Endodermal cell (in vitro differentiated cells): Measurements from ENCODE around the gene GOLM1. TPM values are rescaled to one million over a fixed set of nuclear protein-coding genes. Genes with fewer than 3 reads are reported as not detected.

Source experiments
- DNase-seq: peaks from one replicate; pipeline ENCODE4 v3.0.0-alpha.2; 2017
- H3K27ac ChIP-seq: 2 replicates; pipeline ENCODE4 v1.5.1; 2013; ENCODE audit warnings: mild to moderate bottlenecking, low read depth, low read length, moderate library complexity
- H3K27me3 ChIP-seq: 2 replicates; pipeline ENCODE4 v1.6.1; 2013; ENCODE audit warnings: mild to moderate bottlenecking, low read length, moderate library complexity; ENCODE audit not compliant: insufficient read depth, control insufficient read depth, poor library complexity, severe bottlenecking
- H3K36me3 ChIP-seq: 2 replicates; pipeline ENCODE4 v1.7.0; 2013; ENCODE audit warnings: mild to moderate bottlenecking, low read length, moderate library complexity; ENCODE audit not compliant: control insufficient read depth, insufficient read depth
- H3K4me1 ChIP-seq: one replicate; pipeline ENCODE4 v1.7.0; 2013; ENCODE audit warnings: low read length; ENCODE audit not compliant: control insufficient read depth, insufficient read depth
- H3K4me3 ChIP-seq: 2 replicates; pipeline ENCODE4 v1.5.1; 2013; ENCODE audit warnings: mild to moderate bottlenecking, low read length, moderate library complexity
- H3K9ac ChIP-seq: 2 replicates; pipeline ENCODE4 v1.6.1; 2013; ENCODE audit warnings: mild to moderate bottlenecking, low read length, moderate library complexity; ENCODE audit not compliant: poor library complexity, severe bottlenecking; ENCODE audit errors: extremely low read depth
- H3K9me3 ChIP-seq: 2 replicates; pipeline ENCODE4 v1.6.1; 2013; ENCODE audit warnings: mild to moderate bottlenecking, low read length, moderate library complexity; ENCODE audit not compliant: control insufficient read depth
- H3K27ac Mint-ChIP-seq: 2 replicates; pipeline ENCODE4 v1.8.0; 2020; ENCODE audit warnings: mixed read lengths
- H3K27me3 Mint-ChIP-seq: 2 replicates; pipeline ENCODE4 v1.8.0; 2021; ENCODE audit warnings: mild to moderate bottlenecking, mixed read lengths; ENCODE audit not compliant: insufficient read depth
- H3K36me3 Mint-ChIP-seq: 2 replicates; pipeline ENCODE4 v1.8.0; 2020; ENCODE audit warnings: low read depth, mixed read lengths
- H3K4me1 Mint-ChIP-seq: 2 replicates; pipeline ENCODE4 v1.8.0; 2020; ENCODE audit warnings: mixed read lengths
- H3K4me3 Mint-ChIP-seq: 2 replicates; pipeline ENCODE4 v1.8.0; 2020; ENCODE audit warnings: mild to moderate bottlenecking, moderate library complexity, mixed read lengths
- H3K9me3 Mint-ChIP-seq: 2 replicates; pipeline ENCODE4 v1.8.0; 2020; ENCODE audit warnings: mild to moderate bottlenecking, mixed read lengths
- WGBS, 2 experiments: methylation state at CpG; one replicate each; pipeline versions ENCODE4 v1.1.5 to v1.1.7; 2013; ENCODE audit warnings: missing lambda C conversion rate in 2 of 2, mixed read lengths in 1 of 2; ENCODE audit not compliant: insufficient coverage in 1 of 2, insufficient read length in 1 of 2; 5-methylcytosine and 5-hydroxymethylcytosine counted together
- total RNA-seq, 2 donors: library from RNA; stranded (reverse); fragmentation: NEBNext Ultra II Directional in 1 of 2; extraction: Animal tissue kit (Norgen Biotek cat#: 25700) in 1 of 2; gene quantifications; 2 replicates in 1 of 2; 3 replicates in 1 of 2; pipeline ENCODE4 v1.2.1, GENCODE V29; 2021
- TF ChIP-seq, protein P1 (sequence below): fragments of 200-600 bp; sonication (generic); conservative IDR thresholded peaks from 2 replicates; pipeline ENCODE4 v1.5.0; 2021; ENCODE audit warnings: antibody characterized with exemption, mild to moderate bottlenecking

GOLM1 gene
- total RNA-seq, 2 donors from 2014 or later, result 64.5 to 66.4 TPM

DNA sequence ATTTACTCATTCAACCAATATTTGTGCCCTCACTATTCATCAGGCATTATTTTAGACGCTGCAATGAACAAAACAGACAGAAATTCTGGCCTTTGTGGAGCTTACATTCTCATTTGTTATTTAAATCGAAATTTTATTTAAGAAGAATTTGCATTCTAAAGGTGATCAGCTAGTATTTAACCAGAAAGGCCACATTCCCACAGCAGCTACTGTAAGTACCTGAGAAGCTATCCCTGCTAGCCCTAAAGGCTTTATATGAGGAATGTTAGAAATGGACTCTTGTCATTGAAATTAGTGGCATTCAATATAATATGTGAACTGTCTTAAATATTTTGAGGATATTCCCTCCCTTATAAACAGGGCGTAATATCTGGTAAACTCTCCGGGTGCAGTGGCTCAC lies 35.0 kb upstream of the GOLM1 start:
- TF ChIP-seq, protein P1, sequence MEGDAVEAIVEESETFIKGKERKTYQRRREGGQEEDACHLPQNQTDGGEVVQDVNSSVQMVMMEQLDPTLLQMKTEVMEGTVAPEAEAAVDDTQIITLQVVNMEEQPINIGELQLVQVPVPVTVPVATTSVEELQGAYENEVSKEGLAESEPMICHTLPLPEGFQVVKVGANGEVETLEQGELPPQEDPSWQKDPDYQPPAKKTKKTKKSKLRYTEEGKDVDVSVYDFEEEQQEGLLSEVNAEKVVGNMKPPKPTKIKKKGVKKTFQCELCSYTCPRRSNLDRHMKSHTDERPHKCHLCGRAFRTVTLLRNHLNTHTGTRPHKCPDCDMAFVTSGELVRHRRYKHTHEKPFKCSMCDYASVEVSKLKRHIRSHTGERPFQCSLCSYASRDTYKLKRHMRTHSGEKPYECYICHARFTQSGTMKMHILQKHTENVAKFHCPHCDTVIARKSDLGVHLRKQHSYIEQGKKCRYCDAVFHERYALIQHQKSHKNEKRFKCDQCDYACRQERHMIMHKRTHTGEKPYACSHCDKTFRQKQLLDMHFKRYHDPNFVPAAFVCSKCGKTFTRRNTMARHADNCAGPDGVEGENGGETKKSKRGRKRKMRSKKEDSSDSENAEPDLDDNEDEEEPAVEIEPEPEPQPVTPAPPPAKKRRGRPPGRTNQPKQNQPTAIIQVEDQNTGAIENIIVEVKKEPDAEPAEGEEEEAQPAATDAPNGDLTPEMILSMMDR, result no peak
- H3K27ac Mint-ChIP-seq, result no peak overlapping the region
- Histone ChIP-seq H3K9ac (no peak overlapping the region), H3K27me3 (no peaks in the 10 kb centered on the region), H3K9me3 (no peaks in the 10 kb centered on the region), H3K4me1 (no peaks in the 10 kb centered on the region), H3K27ac (no peak overlapping the region), H3K4me3 (no peak overlapping the region), H3K36me3 (no peaks in the 10 kb centered on the region)
- no peak for DNase-seq
- 82 to 92% methylated on average over 2 to 4 of the region's 4 CpGs for WGBS, 2 experiments
- no peak overlapping the region for H3K4me3 Mint-ChIP-seq
- peaks cover 3% of the 10 kb centered on the region for H3K9me3 Mint-ChIP-seq
- no peaks in the 10 kb centered on the region for H3K27me3 Mint-ChIP-seq
- no peaks in the 10 kb centered on the region for H3K36me3 Mint-ChIP-seq
- H3K4me1 Mint-ChIP-seq, result peaks cover 4% of the 10 kb centered on the region

DNA sequence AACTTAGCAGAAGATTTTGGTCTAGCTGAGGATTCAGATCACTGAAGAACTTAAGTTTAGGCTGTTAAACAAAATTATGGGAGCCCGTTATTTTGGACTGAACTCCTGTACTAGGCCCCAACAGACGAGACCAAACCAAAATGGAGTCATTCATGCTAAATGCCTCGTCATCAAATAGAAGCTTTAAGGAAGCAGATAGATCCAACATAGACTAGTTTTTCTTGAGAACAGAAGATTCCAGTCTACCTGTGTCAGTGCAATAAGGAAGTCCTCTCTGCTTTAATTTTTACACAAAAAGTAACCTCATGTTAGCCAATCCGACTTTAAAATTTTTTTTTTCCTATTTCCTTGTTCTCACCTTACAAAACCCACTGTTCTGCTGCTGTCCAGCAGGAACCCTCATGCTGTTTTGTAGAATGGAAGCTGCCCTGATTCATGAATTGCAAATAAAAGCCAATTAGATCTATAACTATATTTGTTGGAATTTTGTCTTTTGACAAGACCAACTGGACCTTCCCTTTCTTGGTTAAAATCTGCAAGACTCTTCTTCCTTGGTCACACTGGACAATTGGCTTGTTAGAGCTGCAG lies 29.0 kb upstream of the GOLM1 start:
- TF ChIP-seq, protein P1, result no peak
- Histone ChIP-seq H3K4me3 (no peak overlapping the region), H3K27ac (no peak overlapping the region), H3K9me3 (no peaks in the 10 kb centered on the region), H3K27me3 (peaks cover 3% of the 10 kb centered on the region), H3K4me1 (peaks cover 9% of the 10 kb centered on the region), H3K36me3 (no peaks in the 10 kb centered on the region), H3K9ac (no peak overlapping the region)
- Mint-ChIP-seq H3K27ac (no peak overlapping the region), H3K9me3 (peaks cover 3% of the 10 kb centered on the region), H3K4me1 (peaks cover 23% of the 10 kb centered on the region), H3K36me3 (no peaks in the 10 kb centered on the region), H3K27me3 (peaks cover 2% of the 10 kb centered on the region), H3K4me3 (no peak overlapping the region)
- 83 to 90% methylated on average over 3 to 4 of the region's 4 CpGs for WGBS, 2 experiments
- no peak for DNase-seq

DNA sequence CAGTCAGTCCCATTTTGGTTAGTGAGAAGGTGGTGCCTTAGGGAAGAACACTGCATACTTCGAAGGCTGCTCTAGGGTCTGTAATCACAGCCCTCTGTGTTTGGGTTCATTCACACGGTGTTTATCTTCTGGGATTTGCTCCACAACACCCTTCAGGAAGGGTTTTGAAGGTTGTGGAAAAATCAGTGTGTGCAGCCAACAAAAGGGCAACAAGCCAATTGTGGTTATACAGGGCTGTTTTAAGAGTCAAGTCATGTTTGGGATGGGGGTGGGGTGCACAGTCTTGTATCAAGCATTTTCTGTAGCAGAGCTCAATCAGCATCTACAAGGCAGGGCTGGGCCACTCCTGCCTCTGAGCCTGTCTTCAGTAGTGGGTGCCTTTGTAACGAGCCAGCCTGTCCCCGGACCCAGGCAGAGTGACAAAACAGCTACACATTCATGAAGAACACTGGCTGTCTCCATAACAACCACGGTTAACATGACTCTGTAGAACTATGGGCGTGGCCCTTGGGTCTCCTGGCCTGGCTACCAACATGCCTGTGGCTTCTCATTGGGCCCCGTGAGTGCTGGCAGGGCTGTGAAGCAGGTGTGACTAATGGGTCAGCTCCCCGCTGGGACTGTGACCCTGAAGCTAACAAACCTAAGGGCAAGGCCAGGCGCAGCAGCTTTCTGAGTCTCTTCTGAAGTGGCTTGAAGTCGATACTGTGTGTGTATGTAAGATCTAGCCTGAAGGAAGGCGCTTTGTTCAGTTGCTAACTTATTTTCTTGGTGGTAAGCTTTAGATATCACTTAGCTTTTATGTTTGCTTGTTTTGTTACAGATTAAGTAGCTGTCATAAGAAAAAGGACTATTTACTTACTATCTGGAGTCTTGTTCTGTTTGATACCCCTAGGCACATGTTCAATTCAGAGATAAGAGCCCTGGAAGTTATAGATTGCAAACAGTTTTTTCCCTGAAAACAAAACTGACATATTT lies 27.9 kb upstream of the GOLM1 start:
- H3K4me3 Mint-ChIP-seq, result no peak overlapping the region
- peak overlapping the region; percentile 3 for H3K9ac ChIP-seq

More for the DNA sequence above, 27.9 kb upstream of the GOLM1 start:
- Histone ChIP-seq H3K4me3 (peak overlapping the region; percentile 35), H3K9me3 (no peaks in the 10 kb centered on the region), H3K4me1 (peaks cover 9% of the 10 kb centered on the region), H3K36me3 (no peaks in the 10 kb centered on the region), H3K27ac (peak overlapping the region; percentile 95), H3K27me3 (peaks cover 7% of the 10 kb centered on the region)
- DNase-seq, result peak; percentile 99
- Mint-ChIP-seq H3K9me3 (peaks cover 3% of the 10 kb centered on the region), H3K36me3 (no peaks in the 10 kb centered on the region), H3K27me3 (peaks cover 8% of the 10 kb centered on the region), H3K27ac (peak overlapping the region; percentile 91), H3K4me1 (peaks cover 25% of the 10 kb centered on the region)
- TF ChIP-seq, protein P1, result no peak
- WGBS, 2 experiments, result 29% methylated on average over 8 to 11 of the region's 11 CpGs
